Measurements from ENCODE around the gene CREBZF.
"Not testable (repeated sequence)": the region's sequence is repeated elsewhere in the genome, so short reads cannot be mapped to it uniquely, and the experiment has no call there.

The CREBZF gene

DNA sequence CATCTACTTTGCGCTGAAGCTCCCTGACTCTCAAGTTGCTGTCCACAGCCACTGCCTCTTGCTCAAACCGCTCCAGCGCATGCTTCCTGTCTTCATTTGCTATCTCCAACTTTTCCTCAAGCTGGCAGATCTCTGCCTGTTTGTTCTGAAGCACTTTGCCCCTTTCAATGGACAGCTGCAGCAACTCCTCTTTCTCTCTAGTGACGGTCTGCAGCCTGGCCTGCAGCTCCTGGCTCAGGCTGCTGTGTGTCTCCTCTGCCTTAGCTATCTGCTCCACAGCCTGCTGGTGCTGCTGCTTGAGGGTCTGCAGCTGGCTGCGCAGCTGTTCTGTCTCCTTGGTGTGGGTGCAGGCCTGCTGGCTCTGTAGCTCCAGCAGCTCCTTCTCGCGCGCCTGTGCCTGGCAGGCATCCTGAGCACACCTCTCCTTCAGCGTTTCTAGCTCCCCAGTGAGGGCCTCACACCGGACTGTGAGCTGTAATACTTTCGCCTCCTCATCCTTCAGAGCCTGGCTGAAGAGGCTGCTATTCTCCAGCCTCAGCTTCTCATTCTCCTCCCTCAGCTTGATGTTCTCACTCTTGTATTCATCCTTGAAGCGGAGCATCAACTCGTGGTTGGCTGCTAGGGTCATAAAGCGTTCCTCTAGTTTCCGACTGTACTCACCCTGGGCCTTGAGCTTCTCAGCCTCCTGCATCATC, 20.3 kb upstream of the CREBZF start:
- TF ChIP-seq, protein P1, sequence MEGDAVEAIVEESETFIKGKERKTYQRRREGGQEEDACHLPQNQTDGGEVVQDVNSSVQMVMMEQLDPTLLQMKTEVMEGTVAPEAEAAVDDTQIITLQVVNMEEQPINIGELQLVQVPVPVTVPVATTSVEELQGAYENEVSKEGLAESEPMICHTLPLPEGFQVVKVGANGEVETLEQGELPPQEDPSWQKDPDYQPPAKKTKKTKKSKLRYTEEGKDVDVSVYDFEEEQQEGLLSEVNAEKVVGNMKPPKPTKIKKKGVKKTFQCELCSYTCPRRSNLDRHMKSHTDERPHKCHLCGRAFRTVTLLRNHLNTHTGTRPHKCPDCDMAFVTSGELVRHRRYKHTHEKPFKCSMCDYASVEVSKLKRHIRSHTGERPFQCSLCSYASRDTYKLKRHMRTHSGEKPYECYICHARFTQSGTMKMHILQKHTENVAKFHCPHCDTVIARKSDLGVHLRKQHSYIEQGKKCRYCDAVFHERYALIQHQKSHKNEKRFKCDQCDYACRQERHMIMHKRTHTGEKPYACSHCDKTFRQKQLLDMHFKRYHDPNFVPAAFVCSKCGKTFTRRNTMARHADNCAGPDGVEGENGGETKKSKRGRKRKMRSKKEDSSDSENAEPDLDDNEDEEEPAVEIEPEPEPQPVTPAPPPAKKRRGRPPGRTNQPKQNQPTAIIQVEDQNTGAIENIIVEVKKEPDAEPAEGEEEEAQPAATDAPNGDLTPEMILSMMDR (IDR thresholded peaks at IDR 0.05; ENCODE audit: insufficient read depth, low read depth, low read length, missing control alignments) = no peak
- H3K4me3 ChIP-seq (ENCODE audit: low read length) = no peak overlapping the region

DNA sequence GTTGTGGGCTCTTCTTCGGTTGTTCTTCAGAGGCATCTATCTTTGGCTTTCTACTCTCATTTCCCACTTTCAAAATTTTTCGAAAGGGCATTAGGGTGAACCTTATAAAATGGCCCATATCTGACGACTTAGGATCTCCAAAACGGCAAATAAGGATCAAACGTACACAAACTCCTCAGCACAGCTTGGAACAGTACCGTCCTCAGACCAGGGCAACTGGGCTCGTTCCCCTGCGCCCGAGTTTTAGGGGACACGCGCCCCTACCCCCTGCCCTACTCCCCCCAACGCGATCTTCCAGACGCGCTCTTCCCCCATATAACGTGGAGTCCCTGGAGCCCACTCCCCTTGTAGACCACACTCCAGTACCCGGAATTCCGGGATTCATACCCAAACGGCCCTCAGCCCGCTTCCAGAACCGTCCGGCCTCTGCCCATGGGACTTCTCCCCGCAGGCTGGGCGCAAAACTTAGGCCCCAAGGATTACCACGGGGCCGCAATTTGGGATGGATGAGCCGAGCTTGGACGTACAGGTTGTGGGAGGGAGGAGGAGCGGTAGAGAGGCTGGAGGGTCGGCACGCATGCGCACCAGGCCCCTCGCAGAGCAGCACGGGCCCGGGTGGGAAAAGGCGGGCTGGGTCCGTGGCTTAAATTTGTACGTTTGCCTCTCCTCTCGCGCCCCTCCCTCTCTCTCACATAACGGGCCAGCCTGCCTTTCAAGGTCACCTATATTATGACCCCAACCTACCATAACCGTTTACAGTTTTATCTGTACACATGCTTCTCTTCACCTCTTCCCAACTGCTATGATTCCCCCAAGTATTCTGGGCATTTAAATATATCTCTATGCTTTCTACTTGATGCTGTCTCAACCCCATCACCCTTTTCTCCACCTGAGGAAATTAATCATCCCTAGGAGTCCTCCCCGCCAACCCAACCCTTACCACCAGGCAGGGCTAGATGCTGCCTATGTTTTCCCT, 17.7 kb upstream of the CREBZF start:
- TF ChIP-seq, protein P1 (IDR thresholded peaks at IDR 0.05; ENCODE audit: insufficient read depth, low read depth, low read length, missing control alignments) = no peak
- H3K4me3 ChIP-seq (ENCODE audit: low read length) = peak overlapping the region; percentile 48
- peak; percentile 34 for DNase-seq (ENCODE audit: low read depth)

More for the DNA sequence above, 20.3 kb upstream of the CREBZF start:
- no peak for DNase-seq (ENCODE audit: low read depth)

DNA sequence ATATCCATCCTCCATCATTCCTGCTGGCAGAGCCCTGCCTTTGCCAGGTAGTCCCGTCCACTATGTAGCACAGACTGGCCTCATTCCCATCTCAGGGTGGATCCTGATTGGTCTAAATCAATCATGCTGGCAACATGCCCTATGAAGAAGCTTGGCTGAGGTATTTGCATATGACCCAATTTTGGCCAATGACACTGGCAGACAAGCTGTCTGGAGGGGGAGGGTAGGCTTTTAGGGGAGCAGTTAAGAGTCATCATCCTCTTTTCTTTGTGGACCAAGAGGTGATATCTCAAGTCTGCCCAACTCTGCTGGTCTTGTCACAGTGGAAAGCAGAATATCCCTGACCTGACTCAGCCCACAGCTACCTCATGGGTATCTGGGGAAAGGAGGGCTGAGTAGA, 16.0 kb upstream of the CREBZF start:
- no peak for DNase-seq (ENCODE audit: low read depth)
- no peak overlapping the region for H3K4me3 ChIP-seq (ENCODE audit: low read length)
- TF ChIP-seq, protein P1 (IDR thresholded peaks at IDR 0.05; ENCODE audit: insufficient read depth, low read depth, low read length, missing control alignments) = no peak

DNA sequence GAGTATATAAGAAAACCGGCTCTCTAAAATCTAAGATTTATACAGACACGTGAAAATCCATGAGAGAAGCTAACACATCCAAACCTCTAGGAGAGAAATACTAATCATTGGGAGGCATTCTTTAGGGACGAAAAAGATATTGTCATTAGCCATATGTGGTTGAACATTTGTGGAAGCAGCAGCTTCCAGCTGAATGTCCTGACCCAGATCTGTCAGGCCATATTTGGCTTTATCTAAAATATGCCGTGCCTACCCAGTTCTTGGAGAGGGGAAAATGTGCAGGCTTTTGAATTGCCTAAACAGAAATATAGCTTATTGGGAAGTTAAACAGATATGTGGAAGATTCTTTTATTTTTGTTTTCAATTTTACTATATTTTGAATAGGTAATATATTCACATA, 14.6 kb upstream of the CREBZF start:
- TF ChIP-seq, protein P1 (IDR thresholded peaks at IDR 0.05; ENCODE audit: insufficient read depth, low read depth, low read length, missing control alignments) = no peak
- no peak for DNase-seq (ENCODE audit: low read depth)
- no peak overlapping the region for H3K4me3 ChIP-seq (ENCODE audit: low read length)

DNA sequence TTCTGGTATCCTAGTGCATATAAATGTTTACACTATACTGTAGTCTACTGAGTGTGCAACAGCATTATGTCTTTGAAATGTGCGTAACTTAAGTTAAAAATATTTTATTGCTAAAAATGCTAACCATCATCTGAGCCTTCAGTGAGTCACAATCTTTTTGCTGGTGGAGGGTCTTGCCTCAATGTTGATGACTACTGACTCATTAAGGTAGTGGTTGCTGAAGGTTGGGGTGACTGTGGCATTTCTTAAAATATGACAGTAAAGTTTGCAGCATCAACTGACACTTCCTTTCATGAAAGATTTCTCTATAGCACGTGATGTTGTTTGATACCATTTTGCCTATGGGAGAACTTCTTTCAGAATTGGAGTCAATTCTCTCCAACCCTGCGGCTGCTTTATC, 8.5 kb upstream of the CREBZF start:
- TF ChIP-seq, protein P1 (IDR thresholded peaks at IDR 0.05; ENCODE audit: insufficient read depth, low read depth, low read length, missing control alignments) = no peak
- DNase-seq (ENCODE audit: low read depth) = no peak
- no peak overlapping the region for H3K4me3 ChIP-seq (ENCODE audit: low read length)

DNA sequence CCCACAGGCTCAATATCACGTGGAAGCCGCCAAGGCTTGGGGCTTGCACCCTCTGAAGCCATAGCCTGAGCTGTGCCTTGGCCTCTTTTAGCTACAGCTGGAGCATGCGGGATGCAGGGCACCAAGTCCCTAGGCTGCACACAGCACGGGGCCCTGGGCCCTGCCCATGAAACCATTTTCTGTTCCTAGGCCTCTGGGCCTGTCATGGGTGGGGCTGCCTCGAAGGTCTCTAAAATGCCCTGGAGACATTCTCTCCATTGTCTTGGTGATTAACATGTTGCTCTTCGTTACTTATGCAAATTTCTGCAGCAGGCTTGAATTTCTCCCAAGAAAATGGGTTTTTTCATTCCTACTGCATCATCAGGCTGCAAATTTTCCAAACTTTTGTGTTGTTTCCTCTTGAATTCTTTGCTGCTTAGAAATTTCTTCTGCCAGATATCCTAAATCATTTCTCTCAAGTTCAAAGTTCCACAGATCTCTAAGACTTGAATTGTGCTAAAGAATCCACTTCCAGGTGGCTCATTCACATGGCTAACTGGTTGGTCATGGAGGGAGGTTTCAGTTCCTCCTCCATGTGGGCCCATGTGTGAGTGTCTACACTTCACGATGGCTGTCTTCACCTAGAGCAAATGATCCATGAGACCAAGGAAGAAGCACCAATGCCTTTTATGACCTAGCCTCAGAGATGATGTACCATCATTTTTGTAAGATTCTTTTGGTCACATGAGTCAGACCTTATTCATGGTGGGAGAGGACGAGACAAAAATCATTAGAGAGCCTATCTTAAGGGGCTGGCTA, 7.4 kb upstream of the CREBZF start:
- TF ChIP-seq, protein P1 (IDR thresholded peaks at IDR 0.05; ENCODE audit: insufficient read depth, low read depth, low read length, missing control alignments) = no peak
- DNase-seq (ENCODE audit: low read depth) = no peak
- H3K4me3 ChIP-seq (ENCODE audit: low read length) = no peak overlapping the region

DNA sequence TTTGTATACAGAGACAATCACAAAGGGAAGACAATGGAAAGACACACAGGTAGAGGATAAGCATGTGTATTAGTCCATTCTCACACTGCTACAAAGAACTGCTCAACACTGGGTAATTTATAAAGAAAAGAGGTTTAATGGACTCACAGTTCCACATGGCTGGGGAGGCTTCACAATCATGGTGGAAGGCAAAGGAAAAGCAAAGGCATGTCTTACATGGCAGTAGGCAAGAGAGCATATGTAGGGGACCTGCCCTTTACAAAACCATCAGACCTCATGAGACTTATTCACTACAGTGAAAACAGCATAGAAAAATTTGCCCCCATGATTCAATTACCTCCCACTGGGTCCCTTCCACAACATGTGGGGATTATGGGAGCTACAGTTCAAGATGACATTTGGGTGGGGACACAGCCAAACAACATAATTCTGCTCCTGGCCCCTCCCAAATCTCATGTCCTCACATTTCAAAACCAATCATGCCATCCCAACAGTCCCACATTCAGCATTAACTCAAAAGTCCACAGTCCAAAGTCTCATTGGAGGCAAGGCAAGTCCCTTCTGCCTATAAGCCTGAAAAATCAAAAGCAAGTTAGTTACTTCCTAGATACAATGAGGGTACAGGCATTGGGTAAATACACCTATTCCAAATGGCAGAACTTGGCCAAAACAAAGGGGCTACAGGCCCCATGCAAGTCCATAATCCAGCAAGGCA, 6.2 kb upstream of the CREBZF start:
- not testable (repeated sequence) for DNase-seq (ENCODE audit: low read depth); H3K4me3 ChIP-seq (ENCODE audit: low read length)
